NK-92 treated with Interleukin-12 subunit alpha and Interleukin-12 subunit beta, amount 100 ng/mL, for 24 hours (cell line): Measurements from ENCODE around the gene OTUD4.
"Not testable (repeated sequence)": the region's sequence is repeated elsewhere in the genome, so short reads cannot be mapped to it uniquely, and the experiment has no call there.

Source experiments
- DNase-seq: peaks from one replicate; lab custom pipeline; 2025; lab: John Stamatoyannopoulos, UW

OTUD4 gene, protein sequence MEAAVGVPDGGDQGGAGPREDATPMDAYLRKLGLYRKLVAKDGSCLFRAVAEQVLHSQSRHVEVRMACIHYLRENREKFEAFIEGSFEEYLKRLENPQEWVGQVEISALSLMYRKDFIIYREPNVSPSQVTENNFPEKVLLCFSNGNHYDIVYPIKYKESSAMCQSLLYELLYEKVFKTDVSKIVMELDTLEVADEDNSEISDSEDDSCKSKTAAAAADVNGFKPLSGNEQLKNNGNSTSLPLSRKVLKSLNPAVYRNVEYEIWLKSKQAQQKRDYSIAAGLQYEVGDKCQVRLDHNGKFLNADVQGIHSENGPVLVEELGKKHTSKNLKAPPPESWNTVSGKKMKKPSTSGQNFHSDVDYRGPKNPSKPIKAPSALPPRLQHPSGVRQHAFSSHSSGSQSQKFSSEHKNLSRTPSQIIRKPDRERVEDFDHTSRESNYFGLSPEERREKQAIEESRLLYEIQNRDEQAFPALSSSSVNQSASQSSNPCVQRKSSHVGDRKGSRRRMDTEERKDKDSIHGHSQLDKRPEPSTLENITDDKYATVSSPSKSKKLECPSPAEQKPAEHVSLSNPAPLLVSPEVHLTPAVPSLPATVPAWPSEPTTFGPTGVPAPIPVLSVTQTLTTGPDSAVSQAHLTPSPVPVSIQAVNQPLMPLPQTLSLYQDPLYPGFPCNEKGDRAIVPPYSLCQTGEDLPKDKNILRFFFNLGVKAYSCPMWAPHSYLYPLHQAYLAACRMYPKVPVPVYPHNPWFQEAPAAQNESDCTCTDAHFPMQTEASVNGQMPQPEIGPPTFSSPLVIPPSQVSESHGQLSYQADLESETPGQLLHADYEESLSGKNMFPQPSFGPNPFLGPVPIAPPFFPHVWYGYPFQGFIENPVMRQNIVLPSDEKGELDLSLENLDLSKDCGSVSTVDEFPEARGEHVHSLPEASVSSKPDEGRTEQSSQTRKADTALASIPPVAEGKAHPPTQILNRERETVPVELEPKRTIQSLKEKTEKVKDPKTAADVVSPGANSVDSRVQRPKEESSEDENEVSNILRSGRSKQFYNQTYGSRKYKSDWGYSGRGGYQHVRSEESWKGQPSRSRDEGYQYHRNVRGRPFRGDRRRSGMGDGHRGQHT

DNA sequence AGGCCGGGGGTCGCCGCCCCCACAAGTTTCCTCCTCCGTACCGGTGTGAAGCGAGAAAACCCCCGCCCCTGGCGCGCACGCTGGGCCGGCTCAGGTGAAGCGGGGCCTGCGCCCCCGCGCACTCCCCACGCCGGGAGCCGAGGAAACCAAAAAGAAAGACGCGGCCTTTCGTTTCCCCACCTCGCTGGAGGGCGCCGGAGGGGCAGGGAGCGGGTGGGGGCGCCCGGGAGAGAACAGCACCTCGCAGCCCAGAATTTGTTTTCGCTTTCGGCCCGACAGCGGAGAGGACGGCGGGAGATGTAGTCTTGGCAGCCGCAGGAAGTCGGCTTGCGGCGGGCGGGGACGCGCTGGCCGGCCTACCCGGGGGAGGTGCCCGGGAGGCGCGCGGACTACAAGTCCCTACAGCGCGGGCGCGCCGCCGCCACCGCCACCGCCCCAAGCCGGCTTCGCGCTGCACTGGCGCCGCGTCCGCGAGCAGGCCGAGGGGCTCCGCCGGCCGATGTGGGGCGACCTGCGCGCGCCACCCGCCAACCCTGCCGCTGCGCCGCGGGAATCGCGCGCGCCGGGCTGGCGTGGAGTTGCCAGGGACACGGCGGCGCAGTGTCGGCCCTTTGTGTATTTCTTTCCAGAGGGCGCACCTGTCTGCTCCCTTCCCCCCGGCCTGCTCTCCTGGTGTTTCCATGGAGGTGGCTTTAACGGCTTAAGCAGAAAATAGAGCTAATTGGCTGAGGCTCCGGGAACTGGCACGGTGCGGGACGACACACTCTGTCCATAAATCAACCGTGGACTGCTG lies at the start of gene OTUD4:
Gene OTUD4 (minus strand): TSS at position 292 of the 793 bp plus-strand sequence. CDS start 616 bp downstream, outside the sequence.
- DNase-seq: peak; percentile 88

GRCh38 chr4:145223228-145223627 lies 42.8 kb upstream of the OTUD4 start:
- not testable (repeated sequence) for DNase-seq

GRCh38 chr4:145221529-145221928 lies 41.1 kb upstream of the OTUD4 start:
- DNase-seq: not testable (repeated sequence)

- DNase-seq: no peak
These were observed 38.7 kb upstream of the OTUD4 start for GRCh38 chr4:145219090-145219489.

DNA sequence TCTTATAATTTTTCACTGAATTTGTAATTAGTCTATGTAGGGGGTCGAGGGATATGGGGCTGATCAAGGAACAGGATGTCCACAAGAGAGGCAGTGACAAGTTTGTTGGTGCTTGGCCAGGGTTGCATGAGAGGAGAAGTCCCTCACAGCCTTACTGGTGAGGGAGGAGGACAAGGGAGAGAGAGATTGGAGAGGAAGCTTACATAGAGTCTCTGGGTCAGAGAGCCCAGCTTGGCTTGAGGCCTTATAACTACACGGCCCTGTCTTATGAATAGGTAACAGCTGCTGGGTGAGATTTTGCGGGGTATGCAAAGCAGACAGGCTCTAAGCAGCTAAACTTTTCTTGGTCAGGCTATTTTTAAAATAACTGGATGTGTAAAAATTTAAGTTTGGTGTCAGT lies 37.9 kb upstream of the OTUD4 start:
- DNase-seq: no peak

DNA sequence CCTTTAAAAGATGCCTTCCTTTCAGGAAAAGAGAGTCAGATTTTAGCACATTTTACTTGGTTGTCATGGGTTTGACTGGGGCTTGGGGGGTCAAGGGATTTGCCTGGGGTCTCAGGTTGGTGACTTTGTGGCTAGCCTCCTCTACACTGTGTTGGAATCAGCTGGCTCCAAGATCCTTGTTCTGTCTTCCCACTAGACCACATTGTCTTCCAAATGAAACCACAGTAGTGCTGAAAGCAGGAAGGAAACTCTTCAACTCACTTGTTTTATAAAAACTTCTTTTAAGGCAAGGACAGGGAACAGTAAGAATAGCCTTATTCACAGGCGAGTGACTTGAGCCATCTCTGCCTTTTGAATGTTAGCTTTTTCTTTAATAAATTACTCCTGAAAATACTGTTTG lies 37.0 kb upstream of the OTUD4 start:
- DNase-seq: no peak

DNA sequence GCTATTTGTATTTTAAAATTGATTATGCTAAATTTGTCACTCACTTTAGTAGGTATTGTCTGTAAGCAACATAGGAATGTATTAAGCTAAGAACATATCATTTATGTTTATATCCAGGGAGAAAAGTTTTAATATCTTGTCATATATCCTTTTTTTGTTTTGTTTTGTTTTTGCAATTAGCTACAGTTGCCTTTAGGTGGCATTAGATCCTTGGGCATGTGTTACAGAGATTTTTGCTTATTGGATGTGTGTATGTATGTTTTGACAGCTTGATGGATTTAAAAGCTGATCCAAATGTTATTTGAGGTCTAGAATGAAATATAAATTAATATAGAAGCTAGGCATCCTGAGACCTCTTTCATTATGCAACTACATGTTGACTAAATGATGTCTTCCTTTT lies 36.1 kb upstream of the OTUD4 start:
- no peak for DNase-seq

DNA sequence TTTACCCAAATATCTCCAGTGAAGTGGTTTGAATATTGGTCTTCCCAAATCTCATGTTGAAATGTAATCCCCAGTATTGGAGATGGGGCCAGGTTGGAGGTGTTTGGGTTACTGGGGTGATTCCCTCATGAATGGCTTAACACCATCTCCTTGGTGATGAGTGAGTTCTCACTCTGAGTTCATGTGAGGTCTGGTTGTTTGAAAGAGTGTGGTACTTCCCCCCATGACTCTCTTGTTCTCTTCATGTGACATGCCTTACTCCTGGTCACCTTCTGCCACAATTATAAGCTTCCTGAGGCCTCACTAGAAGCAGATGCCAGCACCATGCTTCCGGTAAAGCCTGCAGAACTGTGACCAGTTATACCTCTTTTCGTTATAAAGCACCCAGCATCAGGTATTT lies 32.9 kb upstream of the OTUD4 start:
- no peak for DNase-seq

DNA sequence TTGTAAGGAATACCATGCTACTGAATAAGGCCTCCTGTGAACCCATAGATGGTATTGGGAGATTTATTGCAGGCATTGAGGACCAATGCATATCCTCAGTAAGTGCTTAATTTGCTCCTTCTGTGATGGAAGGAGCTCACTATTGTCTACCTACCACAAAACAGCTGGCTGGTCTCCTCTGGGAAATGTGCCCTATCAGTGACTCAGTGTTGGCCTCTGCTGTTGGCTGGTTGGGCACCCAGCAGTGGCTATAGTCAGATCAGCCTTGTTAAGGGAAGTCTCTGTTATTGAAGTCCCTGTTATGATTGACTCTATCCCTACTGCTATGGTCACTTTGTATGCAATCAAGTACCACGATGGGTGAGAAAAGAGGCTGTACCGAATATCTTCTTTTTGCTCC lies 27.5 kb upstream of the OTUD4 start:
- no peak for DNase-seq

- DNase-seq: no peak
These were observed 23.0 kb upstream of the OTUD4 start for GRCh38 chr4:145203410-145203809.

DNA sequence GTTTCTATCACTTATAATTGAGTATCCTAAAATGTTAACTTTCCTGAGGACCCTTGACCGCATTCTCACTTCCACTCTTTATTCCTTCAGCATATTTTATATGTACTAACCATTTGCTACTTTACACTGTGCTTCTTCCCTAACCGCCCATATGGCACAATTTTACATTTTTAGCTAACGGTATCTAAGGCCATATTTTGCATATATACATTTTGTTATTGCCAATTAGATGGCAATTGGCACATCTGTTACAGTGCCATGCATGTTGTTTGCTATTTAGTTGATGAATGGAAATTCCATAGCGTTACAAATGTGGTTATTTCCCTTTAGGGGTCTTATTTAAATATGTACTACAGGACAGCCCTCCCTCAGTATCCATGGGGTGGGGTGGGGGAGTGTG lies 20.0 kb upstream of the OTUD4 start:
- DNase-seq: no peak

DNA sequence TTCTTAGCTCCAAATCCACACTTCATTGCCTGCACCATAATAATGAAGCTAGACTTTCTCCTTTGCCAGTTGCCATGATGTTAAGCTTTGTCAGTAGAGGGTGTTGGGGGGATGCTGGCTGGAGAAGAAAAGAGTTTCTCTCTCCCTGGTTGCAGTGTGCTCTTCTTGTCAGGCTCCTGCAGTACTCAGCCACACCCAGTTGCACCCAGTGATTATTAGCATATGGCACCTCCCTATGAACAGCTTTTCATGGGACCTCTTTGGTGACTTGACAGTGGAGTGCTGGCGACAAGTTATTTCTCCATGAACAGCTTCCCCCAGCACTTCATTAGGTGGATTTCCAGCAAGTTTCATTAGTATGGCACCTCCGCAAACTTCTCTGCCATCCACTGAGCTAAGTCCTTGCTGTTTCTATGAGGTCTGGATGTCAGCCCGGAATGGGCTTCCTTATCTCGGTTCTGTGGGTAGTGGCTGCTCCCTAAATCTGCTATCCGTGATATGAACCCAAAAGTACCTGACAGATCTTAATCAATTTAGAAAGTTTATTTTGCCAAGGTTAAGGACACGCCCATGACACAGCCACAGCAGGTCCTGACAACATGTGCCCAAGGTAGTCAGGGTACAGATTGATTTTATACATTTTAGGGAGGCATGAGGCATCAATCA lies 18.8 kb upstream of the OTUD4 start:
- DNase-seq: no peak

DNA sequence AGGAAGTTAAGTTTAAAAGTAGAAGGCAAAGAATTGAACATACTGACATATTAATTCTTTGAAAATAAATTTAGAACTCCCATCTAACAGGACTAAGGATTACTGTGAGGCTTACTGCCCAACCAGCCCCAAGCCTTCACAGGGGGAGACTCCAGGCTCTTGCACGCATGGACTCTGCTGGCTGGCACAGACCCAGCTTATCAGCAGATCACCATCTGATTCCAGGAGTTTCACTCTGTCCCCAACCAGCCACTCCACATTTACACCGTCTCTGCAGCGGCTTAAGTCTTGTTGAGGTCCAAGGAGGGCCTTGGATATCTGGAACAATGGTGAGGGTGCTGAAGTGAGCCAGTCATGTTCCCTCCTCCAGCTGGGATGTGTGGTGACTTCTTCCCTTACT lies 16.4 kb upstream of the OTUD4 start:
- no peak for DNase-seq

- no peak for DNase-seq
These were observed 15.0 kb upstream of the OTUD4 start for GRCh38 chr4:145195167-145195952.

DNA sequence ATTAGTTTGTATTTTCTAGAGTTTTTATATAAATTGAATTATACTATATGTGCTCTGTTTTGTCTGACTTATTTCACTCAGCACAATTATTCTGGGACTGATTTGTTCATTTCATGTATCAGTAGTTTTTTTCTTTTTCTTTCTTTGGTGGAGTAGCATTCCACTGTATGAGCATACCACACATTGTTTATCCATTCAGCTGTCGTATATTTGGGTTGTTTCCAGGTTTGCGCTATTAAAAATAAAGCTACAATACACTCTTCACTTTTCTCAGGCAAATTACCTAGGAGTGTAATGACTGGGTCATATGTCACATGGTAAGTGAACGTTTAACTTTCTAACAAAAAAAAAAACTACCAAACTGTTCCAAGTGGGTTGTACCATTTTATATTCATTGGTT lies 9.6 kb upstream of the OTUD4 start:
- DNase-seq: no peak

GRCh38 chr4:145186729-145187128 lies 6.3 kb upstream of the OTUD4 start:
- no peak for DNase-seq

- DNase-seq: no peak
These were observed 3.2 kb upstream of the OTUD4 start for GRCh38 chr4:145183581-145183980.

- no peak for DNase-seq
These were observed 2.6 kb upstream of the OTUD4 start for GRCh38 chr4:145183023-145183422.

- DNase-seq: no peak
These were observed 1.8 kb upstream of the OTUD4 start for GRCh38 chr4:145182222-145182621.

- DNase-seq: no peak
These were observed 707 bp upstream of the OTUD4 start for GRCh38 chr4:145181091-145181501.
